Smooth muscle cell of the brain vasculature (primary cell): ENCODE data around the gene LTF.

ENCODE experiments used
- DNase-seq: peaks from one replicate; pipeline ENCODE4 v3.0.0-alpha.2; 2012; ENCODE audit warnings: low read depth, low spot score

The LTF gene

GRCh38 chr3:46469680-46470357, 5.1 kb upstream of the LTF start:
- no peak for DNase-seq

DNA sequence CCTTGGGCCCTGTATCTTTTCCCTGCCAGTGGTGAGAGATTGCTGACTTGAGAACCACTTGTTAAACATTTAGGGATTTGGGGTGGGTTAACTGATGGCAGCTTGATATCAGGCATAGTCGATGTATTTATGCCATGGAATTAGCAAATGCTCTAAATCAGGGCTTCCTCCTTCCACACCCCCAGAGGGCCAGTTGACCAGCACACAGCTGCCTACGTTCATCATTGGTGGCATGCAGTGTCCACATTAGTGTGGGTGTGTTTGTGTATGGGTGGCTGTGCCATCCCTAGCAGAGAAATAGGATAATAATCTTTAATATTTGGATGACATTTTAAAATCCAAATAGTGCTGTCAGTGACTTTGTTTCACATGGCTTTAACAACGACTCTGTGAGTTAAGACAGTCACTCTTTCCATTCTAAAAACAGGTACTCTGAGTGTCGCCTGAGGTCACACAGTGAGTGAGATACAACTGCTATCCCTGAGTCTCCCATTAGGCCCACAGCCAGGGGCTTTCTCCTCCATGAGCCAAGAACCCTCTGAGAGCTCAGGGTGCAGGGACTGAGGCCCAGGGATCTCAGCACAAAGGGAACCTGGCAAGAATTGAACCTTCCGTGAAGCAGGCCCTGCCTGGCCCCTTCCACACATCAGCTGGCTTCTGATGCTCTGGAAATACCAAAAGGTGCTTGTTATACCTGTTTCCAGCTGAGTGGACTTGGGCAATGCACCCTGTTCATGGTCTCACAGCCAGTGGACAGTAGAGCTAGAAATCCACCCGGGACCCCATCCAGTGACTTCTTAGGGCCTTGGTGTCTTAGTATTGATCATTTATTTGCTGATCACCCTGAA, 4.3 kb upstream of the LTF start:
- DNase-seq = no peak

- no peak for DNase-seq
Observed at GRCh38 chr3:46467562-46467961, 2.9 kb upstream of the LTF start.

- no peak for DNase-seq
Observed at GRCh38 chr3:46466871-46467403, 2.2 kb upstream of the LTF start.

DNA sequence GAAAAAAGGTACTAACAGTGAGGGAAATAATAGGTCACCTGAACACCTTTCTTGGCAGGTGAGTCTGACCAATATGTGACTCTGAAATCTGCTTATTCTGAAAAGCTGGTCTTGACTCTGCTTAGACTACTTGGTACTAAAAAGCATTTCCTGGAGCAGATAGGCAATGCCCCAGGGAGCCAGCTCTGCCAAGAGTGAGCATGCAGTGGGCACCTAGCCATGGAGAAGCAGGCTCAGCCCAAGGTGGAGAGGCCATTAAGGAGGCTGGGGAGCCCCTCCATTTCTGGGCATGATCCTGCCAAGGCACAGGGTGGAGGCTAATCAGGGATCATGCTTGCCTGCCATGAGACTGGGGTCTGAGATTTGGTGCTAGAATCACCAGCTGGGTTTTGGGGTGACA, 1.6 kb upstream of the LTF start:
- no peak for DNase-seq

DNA sequence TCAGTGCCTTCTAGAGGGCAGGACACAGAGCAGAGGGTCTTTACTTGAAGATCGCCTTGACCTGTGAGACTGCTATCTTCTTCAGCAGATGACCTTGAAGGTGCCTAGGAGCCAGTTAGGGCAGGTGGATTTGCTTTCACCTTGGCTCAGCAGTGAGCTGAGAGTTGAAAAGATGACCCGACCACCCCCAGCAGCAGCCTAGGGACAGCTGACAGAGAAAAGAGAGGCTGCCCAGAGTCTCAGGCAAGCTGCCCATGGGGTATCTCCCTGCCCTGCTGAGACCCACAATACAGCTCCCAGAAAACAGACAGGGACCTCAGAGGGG, 453 bp upstream of the LTF start:
- DNase-seq = no peak

- no peak for DNase-seq
Observed at GRCh38 chr3:46463868-46464241, 850 bp downstream of the LTF start.

DNA sequence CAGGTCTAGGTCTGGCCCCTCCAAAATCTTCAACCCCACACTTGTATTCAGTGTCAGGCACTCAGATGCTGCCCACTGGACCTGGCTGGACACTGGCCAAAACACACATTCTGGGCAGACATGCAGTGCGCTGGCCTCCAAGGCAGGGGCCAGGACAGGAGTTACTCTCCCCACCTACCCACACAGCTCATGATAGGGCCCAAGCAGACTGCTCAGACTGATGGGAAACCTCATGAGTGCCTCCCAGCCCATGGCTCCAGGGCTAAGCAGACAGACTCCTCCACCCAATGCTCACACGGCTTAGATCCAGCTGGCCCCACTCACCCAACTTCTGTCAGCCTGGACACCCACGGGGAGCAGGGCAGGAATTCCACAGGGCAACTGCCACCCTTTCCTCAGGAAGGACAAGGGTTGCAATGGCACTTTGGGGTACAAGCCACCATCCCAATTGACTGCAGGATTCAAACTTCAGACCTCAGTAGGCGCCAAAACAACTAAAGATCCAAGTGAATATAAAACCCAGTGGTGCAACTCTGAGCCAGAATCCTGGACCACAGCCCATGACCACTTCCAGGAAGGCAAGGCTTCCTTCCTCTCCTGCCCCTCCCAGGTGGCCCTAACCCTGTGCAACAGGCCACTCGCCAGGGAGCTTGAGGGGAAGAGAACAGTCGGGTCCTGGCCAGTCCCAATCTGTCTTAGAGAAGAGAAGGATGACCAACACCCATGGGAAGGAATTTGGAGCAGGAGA, 1.4 kb downstream of the LTF start:
- no peak for DNase-seq

GRCh38 chr3:46462511-46462910, 2.2 kb downstream of the LTF start:
- no peak for DNase-seq

GRCh38 chr3:46462111-46462510, 2.6 kb downstream of the LTF start:
- no peak for DNase-seq

GRCh38 chr3:46460051-46460450, 4.7 kb downstream of the LTF start:
- no peak for DNase-seq

- DNase-seq = no peak
Observed at GRCh38 chr3:46456118-46456517, 8.6 kb downstream of the LTF start.

- no peak for DNase-seq
Observed at GRCh38 chr3:46455231-46456115, 9.2 kb downstream of the LTF start.

- DNase-seq = no peak
Observed at GRCh38 chr3:46454606-46455005, 10.1 kb downstream of the LTF start.

DNA sequence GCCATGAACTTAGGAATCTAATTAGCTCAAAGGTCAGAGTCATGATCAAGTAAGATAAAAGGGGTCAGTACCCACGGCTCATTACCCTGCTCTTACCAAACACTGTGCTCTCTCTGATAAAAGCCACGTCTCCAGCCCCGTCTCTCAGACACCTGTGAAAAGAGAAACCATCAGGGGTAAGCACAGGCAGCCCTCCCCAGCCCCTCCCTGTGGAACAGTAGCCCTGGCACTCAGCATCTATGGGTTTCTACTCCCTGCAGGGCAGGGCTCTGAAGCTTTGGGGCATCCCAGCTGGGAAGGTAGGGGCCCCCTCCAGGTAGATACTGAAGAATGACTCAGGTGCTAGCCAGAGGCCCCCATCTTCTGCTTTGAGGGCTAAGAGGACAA, 10.5 kb downstream of the LTF start:
- no peak for DNase-seq

GRCh38 chr3:46453526-46454208, 11.0 kb downstream of the LTF start:
- DNase-seq = no peak

DNA sequence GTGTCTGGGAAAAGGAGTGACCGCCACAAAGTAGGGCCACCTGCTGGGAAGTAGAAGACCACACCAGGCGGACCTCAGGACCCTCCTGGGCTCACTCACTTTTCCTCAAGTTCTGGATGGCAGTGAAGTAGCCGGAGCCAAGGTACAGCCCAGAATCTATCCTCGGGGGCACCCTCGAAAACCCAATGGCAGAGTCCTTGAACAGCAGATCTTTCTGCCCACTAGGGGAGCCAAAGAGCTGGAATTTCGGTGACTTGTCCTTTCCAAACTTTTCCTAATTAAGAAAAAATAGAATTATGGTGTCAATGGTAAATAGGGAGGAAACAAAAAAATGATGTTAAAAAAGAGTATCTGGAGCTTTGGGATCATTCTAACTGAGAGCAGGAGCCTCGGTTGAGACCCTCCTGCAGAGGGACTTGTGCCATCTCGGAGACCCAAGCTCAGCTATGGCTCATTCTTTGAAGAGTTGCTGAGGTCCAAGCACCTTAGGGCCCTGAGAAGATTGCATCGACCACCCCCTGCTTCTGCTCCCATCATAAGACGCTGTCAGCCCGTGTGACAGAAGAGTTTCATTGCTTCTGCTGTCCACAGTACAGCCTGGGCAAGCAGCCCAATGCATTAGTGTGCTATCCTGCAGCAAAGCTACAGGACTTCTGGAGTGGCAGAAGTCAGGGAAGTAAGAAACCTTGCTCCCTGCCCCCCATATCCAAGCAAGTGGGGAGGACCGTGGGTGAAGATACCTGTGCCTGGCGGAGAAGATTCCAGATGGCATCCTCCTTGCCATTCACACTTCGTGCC, 14.8 kb downstream of the LTF start:
- DNase-seq = no peak

DNA sequence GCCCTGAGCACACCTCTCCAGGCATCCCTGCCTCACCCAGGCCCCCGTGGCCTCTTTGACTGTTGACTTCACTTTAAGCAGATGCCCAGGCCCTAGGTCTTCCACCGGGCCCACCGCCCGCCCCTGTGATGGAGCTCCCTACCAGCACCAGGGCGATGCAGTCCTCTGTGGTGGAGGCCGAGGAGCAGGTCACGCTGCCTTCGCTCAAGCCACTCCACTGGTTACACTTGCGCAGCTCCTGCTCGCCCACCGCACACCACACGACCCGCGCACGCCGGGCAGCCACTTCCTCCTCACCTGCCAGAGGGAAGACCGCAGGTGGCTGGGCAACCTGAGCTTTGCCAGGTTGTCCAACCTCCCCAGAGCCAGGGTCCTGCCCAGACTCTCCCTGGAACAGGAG, 16.0 kb downstream of the LTF start:
- DNase-seq = no peak

- DNase-seq = no peak
Observed at GRCh38 chr3:46447228-46447985, 17.3 kb downstream of the LTF start.
